Stromal cell of bone marrow (primary cell): ENCODE data around the gene PRRT1B.
A peak's percentile ranks its signal among the peaks of the same experiment; 100 is the strongest.

ENCODE experiments used
- DNase-seq: peaks from one replicate; pipeline ENCODE4 v3.0.0-alpha.2; 2012; ENCODE audit warnings: low read depth

Gene PRRT1B

DNA sequence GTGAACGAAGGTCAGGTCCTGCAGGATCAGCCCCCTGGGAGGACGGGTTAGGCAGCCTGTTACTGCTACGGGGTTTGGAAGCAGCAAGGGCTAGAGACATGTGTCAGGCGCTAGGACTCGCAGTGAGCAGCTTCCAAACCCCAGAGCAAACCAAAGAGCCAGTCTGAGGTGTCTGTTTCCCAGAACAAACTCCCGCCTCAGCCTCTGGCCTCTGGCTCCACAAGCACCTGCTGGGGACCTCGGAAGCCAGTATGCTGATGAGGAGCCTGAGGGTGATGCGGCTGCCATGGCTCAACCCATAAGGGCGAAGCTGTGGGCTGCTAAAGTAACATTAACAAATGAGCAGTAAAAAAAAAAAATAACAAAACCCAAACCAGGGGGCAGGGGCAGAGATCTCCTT, 35.0 kb downstream of the PRRT1B start:
- DNase-seq, result no peak

DNA sequence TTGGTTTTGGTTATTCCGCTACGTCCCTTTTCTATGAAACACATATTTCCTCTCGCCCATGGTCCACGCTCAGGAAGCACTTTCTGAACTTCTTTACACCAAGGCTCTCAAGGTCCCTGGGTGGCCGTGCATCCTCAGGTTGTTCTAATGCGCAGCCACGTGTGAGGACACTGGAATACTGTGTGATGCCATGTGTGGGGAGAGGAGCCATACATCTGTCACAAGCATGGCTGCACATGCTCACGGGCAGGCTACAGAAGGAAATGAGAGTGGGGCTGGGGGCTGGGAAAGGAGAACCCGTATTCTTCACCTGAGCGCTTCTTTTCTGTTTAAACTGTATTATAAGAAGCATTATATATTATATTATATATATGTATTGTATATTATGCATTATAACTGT, 36.7 kb downstream of the PRRT1B start:
- no peak for DNase-seq

DNA sequence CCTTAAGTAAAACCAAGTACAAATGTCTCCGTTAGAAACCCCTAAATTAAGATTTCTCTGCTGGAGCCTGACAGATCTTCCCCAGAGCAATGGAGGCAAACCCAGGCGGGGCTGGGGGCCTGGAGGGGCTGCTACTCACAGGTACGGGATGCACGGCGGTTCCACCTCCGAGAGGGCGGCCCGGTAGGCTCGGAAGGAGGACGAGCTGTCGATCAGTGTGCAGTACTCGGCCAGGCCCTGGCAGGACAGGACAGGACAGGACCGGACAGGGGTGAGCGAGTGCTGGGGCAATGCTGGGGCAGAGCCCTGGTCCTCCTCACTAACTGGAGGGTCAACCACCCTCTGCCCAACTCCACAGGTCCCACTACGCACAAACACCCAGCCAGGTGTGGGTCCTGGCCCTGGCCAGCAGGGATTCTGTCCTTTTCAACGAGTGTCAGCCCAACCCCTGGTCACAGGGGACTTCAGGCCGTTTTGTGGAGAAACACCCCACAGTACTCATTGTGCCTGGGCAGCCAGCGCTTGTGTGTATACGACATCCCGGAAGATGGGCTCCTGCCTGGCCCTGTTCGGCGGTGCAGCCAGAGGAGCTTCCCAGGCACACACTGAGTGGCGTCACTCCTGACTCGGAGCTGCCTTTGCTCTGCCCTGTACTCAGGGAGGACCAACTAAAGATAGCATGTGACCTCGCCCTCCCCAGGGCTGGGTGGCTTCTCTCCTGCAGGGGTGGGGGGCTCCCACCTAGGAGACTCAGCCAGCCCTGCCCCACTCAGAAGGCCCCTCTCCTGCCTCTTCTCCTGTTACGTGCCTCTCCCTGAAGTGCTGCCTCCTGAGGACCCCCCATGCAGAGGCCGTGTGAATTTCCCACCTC, 37.4 kb downstream of the PRRT1B start:
- no peak for DNase-seq

DNA sequence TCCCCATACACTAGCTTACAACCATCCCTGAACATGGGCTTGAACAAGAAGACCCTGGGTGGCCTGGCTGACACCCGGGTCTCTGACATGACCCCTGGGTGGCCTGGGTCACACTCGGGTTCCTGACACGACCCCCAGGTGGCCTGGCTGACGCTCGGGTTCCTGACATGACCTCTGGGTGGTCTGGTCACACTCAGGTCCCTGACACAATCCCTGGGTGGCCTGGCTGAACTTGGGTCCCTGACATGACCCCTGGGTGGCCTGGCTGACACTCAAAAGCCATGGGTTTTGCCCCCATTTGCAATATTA, 38.0 kb downstream of the PRRT1B start:
- DNase-seq, result no peak

DNA sequence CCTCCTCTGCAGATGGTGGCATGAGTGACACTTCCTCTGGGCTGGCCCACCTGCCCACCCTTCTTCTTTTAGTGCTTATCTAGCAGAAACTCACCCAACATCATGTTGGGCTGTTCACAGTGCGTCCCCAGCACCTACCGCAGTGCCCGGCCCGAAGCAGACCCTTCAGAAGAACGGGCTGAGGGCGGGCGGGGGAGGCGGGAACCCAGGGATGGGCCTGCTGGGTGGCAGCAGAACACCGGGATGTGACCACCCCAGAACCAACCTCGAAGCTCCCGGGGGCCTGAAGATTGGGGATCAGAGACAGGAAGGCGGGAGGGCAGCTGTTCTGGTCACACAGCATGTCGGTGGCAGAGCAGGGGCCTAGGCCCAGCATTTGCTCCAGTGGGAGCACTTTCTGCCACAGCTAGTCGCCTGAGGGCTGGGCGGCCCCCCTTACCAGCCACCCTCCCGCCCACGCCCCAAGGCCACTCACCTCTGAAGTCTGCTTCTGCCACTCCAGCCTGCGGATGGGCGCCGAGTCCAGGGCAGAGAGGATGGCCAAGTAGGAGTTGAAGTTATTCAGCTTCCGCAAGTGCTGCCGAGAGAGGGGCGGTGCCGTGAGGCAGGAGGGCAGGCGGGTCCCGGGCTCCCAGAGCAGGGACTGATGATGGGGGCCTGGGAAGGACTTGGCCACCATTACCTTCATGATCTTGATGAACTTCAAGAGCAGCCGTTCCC, 38.7 kb downstream of the PRRT1B start:
- DNase-seq, result no peak

DNA sequence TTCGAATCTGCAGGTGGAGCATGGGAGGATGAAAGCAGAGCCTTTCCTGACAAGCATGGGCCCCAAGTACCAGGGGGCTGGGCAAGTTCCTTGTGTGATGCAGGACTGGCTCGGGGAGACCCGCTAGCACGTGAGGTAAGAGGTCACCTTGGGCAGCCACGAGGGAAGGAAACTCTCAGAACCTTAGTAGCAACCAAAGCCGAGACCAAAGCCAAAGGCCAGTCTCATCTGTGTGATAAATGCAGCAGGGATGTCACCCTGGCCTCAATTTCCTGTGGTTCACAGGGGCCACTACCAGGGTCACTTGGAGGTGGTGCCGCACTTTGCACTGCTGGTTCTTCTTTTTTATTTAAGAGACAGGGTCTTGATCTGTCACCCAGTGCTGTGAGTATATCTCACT, 39.5 kb downstream of the PRRT1B start:
- no peak for DNase-seq

DNA sequence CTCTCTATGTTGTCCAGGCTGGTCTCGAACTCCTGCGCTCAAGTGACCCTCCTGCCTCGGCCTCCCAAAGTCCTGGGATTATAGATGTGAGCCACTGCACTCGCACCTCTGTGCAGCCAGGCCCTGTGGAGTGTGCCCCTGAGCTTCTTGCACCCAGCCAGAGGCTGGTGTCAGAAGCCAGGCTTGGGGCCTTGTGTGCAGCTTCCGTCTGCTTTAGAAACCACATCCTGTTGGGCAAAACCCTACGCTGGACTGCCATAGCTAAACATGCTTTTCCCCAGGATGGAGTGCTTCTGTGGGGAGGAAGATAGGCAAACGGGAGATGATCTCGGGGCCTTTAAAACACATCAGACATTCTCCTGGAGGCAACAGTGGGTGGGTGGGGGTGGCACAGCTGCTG, 40.1 kb downstream of the PRRT1B start:
- DNase-seq, result no peak

DNA sequence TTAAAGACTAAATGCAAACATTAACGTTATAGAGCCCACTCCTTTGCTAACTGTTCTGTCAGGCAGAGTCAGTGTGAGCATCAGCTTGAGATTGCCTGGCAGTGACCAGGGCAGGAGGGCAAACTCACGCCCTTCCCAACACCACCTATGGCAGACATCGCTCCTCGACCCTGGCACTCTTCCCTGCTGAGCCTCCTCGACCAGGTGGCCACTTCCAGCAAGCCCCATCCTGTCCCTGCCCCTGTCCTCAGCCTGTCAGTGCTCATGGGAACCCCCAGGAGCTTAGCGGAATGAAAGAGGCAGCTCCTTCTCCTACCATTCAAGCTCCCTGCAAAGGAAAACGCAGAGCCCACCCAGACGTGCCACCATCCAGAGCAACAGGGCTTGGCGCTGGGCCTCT, 42.0 kb downstream of the PRRT1B start:
- DNase-seq, result no peak

DNA sequence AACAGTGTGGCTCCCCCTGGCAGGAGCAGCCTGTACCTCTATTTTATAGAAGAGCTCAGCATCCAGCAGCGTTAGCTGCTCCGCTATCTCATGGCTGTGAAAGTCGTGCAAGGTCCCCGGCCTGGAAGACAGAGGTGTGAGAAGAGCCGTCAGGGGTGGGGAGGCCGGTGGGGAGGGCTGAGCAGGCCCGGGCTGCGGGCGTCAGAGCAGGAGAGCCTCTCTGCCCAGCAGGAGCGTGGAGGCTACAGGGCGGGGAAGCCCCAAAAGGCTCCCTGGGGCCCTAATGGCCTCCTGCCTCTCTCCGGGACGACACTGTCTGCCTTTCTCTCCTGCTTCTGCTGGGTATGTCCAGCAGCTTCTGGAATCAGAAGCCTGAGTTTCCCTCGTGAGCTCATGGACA, 42.6 kb downstream of the PRRT1B start:
- DNase-seq, result no peak

DNA sequence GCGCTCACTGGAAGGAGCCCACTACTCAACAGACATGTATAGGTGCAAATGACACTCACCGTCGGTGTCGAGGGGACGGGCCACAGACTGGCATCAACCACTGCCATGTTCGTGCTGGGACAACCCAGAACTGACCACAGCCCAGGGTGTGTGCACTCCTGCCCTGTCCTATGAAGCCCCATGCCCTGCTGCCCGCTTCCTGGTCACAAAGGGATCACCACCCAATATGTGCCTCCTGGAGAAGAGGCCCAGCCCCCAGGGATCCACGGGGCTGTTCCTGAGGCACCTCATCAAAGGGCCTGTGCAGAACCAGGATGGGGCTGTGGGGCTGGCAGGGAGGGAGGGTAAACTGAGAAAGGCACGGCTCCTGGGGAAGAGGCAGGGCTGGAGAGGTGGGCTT, 43.1 kb downstream of the PRRT1B start:
- DNase-seq, result no peak

DNA sequence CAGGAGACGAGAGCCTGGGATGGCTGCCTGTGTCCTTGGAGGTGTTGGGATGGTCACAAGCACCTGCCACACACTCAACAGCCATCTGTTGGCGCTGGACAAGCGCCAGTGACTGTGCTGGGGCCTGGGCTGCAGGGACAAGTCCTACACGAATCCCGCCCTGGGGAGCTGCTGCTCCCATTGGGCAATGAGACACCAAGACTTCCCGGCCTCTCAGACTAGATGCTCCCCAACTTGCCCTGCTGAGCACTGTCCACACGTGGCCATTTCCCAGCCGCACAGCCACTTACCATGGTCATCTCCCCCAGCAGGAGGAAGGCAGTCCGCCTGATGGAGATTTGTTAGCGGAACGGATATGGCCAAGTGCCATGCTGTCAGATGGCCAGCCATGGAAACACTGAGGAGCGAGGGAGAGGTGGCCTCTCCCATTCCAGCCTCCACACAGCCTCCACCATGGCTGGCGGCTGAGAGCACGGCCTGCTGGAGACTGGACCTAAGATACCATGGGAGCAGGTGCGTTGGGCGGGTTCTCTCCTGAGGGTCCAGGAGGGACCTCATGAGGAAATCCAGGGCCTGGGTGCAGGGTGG, 43.9 kb downstream of the PRRT1B start:
- DNase-seq, result no peak

DNA sequence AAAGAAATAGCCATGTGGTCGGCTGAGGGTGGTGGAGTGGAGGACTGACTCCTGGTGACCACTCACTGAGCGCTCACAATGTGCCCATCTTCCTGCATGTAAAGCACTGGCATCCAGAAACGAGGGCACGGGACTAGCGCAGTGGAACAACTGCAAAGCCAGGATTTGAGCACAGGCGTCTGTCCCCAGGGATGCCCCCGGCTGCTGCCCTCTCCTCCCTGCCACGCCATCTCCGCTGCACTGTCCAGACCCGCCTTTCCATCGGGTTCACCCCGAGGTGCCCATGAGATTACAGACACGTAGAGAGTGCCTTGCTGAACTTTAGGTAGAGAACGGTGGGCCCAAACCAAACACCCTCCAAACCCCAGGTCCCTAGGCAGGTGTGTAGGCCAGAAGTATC, 44.7 kb downstream of the PRRT1B start:
- no peak for DNase-seq

DNA sequence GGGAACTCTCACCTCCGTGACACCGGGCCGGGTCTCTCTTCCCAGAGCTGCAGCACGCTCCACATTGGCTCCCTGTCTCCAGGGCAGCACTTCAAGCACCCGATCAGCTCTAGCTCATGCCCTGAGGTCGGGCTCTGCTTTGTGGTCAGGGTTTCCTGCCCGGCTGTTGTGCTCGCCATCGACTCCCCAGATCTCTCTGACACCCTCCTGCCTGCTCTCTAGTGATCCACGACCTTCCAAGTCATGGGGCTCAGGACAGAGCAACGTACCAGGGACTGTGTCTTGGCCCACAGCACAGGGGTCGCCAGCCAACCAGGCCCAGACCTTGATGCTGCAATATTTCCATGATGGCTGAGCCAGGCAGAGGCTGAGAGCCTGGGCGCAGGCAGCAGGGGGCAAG, 45.1 kb downstream of the PRRT1B start:
- DNase-seq, result no peak

DNA sequence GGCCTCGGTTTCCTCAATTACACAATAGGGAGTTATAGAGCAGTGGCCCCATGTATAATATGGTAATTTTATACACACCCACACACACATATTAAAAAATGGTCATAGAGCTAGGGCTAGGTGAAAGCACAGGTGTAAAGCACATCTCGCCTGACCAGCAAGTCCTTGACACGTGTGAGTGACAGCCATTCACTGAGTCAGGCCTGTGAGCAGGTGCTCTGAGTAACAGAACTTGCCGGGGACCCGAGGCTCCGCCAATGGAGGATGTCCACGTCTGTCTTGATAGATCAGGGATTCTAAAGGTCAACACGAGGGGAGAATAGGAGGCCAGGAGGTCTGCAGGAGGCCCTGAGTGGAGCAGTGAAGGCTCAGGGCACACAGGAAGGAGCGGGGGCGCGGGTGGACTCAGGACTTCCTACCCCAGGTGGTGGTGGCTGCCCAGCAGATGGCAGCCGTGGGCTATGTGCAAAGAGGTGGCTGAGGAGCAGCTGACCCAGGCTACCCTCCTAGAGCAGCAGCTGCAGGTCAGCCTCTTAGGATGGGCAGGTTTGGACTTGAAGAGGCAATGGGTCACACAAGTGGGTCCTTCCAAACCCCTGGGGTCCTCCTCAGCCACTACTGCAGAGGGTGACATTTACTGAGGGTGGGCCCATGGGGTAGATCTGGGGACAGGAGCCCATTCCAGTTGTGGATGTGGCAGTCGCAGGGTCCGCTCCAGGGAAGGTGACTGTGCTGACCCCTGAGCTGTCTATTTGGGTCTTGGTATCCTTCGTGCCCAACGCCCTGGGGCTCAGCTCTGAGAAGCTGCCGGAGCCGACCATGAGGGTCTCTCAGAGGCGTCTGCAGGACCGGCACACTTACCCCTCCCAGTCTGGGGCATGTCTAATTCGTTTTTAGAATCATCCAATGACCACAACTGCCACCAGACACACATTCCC, 45.9 kb downstream of the PRRT1B start:
- DNase-seq, result peak; percentile 54

DNA sequence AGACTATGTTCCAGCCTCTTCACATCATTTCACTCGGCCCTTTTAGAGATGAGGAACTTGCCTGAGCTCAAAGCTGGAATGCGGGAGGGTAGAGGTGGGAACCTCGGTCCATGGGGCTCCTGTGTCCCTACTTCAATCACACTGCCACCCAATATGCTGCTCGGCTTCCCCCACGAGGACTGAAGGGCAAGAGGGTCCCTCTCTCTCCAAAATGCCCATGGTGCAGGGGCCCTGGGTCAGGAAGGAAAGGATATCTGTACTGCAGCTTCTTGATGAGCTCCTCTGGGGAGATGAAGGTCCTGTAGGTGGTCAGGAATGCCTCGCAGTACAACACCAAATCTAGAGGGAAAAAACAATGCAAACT, 46.5 kb downstream of the PRRT1B start:
- DNase-seq, result no peak

DNA sequence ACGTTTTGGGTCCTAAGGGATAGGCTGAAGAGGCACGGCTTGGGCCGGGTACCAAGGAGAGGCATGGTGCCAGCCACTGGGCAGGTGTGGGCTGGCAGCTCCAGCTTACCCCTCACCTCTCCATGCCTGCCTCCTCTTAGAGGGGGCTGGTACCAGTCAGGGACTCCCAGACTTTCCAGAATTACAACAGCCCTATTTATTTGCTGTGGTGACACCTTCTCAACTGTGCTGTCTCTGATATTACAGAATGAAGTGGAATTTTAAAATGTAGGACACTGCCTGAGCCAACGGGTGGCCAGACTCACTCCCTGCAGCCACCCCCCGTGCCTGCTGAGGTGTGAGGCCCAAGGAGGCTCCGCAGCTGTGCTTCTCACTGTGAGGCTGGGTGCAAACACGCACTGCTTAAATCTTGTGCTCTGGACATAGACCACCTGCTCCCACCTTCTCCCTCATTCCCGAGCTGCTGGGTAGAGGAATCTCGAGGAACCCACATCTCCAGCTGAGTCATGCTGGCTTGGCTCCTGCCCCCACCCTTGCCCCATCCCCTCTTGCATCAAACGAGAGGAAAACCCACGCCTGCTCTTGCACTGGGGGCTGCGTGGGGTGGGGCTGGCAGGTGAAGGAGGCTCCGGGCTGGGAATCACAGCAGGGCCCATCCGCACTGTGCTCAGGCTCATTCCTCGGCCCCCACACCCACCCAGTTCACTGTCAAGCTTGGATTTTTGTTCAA, 47.9 kb downstream of the PRRT1B start:
- DNase-seq, result no peak

DNA sequence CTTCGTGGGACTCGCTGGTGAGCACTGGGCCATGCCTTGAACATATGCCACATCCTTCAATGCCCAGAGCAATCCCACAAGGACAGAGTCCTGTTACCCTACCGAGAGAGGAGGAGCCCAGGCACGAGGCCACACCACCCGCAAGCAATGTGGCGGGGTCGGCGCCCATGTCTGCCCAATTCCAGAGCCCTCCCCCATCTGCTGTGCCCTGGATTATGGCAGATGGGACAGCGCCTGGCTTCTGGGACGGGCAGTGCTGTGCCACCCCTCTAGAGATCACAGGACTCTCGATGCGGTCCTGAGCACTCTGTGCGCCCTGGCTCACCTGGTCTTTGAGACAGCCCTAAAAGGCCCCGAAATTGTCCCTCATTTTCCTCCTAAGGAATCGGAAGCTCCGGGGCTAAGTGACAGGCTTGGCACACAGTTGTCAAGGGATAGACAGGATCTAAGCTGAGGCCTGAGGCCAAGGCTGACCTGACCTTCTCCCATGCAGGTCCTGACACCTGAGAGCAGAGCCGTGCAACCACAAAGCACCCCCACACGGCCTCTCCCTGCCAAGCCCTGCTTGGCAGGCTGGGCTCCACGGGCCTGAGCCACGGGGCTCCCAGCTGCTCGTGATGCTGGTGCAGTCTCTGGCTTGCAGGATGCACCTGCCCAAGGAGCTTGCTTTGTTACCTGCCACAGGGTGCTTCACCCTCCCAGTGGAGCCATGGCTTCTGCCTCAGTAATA, 48.8 kb downstream of the PRRT1B start:
- DNase-seq, result no peak

DNA sequence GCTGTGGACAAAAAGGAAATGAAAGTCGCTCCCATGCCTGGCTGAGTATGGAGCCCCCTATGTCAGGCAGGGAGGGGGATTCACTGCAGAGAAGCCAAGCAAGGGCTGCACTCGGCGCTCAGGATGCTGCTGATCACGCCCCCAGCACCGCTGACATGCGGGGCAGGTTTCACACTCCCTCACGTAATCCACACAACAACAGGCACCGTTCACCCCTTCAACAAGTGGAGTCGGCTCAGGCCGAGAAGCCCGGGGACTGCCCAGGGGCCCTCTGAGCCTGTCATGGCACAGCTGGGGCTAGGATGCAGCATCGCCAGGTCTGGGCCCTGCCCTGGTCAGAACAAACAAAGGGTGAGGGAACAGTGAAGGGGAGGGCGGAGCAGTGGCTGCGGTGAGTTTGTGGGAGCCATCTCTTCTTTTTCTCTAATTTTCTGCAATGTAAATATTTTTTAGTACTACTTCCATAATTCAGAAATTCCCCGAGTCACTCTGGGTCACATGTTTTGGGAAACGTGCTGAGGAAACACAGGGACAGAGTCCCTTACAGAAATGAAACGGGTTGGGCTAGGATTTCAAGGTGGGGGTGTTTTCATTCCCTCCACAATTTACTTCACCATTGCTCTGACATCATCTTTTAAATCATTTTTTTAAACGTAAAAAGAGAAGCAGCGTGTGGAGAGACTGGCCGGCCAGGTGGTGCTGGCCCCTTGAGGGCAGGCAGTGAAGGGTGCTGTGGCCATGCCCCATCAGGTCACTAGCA, 49.8 kb downstream of the PRRT1B start:
- DNase-seq, result no peak

DNA sequence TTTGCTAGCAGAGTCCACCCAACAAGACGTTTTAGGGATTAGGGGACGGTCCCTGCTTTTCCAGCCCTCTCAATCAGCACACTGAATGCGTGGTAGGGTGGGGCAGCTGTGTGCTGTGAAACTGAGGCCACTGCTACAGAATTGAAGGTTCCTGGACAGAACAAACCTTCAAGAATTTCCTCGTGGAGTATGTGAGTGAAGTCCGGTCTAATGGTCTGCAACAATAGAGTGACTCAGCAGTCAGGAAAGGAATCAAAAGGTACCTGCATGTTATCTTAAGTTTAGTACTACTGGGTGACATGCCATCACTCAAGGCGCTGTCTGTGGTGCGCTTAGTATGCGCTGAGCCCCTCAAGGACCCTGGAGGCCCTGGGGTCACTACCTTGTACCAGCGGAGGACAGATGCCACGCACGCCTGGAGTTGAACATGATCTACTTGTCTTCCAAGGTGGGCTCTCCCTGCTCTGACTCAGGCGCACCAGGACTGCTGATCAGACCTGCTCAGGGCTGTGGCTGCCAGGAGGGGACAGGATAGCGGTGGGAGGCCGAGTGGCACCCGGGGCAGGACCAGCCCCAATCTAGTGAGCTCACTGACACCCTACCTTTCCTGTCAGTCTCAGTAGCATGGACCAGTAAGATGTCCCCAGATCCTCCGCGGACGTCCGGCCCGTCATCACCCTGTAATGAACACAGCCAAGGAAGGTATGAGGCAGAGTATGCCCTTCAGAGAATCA, 50.5 kb downstream of the PRRT1B start:
- DNase-seq, result no peak

DNA sequence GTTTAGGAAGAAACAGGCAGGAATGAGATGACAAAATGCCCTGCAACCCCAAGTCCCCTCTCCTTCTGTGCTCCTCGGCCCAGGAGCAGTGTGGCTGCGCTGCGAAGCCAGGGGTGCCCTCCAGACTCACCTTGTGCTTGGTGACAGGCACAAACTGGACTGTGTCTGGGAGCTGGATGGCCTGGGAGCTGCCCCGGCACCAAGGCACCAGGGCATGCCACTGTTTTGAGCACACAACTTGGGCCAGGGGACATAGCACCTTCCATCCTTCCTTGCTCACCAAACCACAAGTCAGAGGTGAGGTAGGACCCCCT, 51.1 kb downstream of the PRRT1B start:
- DNase-seq, result no peak
